ENCODE measurements around the gene RIPPLY2.

The RIPPLY2 gene

GRCh38 chr6:83854001-83854501 lies 891 bp downstream of the RIPPLY2 start:
- Histone ChIP-seq H3K9me3 (ENCODE audit: insufficient read depth, low read length, severe bottlenecking) (no peaks in the 10 kb centered on the region), H3K36me3 (ENCODE audit: insufficient read depth, low read length) (no peaks in the 10 kb centered on the region), H3K79me2 (ENCODE audit: insufficient read depth, low read length) (no peaks in the 10 kb centered on the region), H3K9ac (ENCODE audit: low read depth, low read length) (no peak overlapping the region), H3K4me2 (ENCODE audit: insufficient read depth, low read length) (no peak overlapping the region), H3K27ac (ENCODE audit: low read length) (no peak overlapping the region), H4K20me1 (ENCODE audit: insufficient read depth, low read length) (no peaks in the 10 kb centered on the region; the same call in 1 of the 2 replicates), H3K4me3 (ENCODE audit: low read depth in 1 of 2, low read length in 2 of 2) (no peak overlapping the region), H3K4me1 (ENCODE audit: insufficient read depth, low read length) (peaks cover 6% of the 10 kb centered on the region), H2AFZ (ENCODE audit: low read depth, low read length) (no peak overlapping the region), H3K27me3 (ENCODE audit: insufficient read depth, low read length, poor library complexity) (no peaks in the 10 kb centered on the region)
- ATAC-seq (ENCODE audit: insufficient read depth, low read depth) (no peak), DNase-seq (no peak)
- TF ChIP-seq CTCF (IDR thresholded peaks at IDR 0.05; ENCODE audit: borderline replicate concordance, extremely low read depth, low read length, poor library complexity, severe bottlenecking) = no peak
- TF ChIP-seq EZH2 (IDR thresholded peaks at IDR 0.05; ENCODE audit: borderline replicate concordance, low read depth, low read length, severe bottlenecking) = no peak

- no peaks in the 10 kb centered on the region; the same call in 1 of the 2 replicates for H4K20me1 ChIP-seq (ENCODE audit: insufficient read depth, low read length)
- H3K9ac ChIP-seq (ENCODE audit: low read depth, low read length) = no peak overlapping the region
- no peak overlapping the region for H2AFZ ChIP-seq (ENCODE audit: low read depth, low read length)
- no peaks in the 10 kb centered on the region for H3K36me3 ChIP-seq (ENCODE audit: insufficient read depth, low read length)
- no peaks in the 10 kb centered on the region for H3K9me3 ChIP-seq (ENCODE audit: insufficient read depth, low read length, severe bottlenecking)
- no peak overlapping the region for H3K27ac ChIP-seq (ENCODE audit: low read length)
- H3K79me2 ChIP-seq (ENCODE audit: insufficient read depth, low read length) = peaks cover 2% of the 10 kb centered on the region
- no peak overlapping the region for H3K4me2 ChIP-seq (ENCODE audit: insufficient read depth, low read length)
- DNase-seq (no peak), ATAC-seq (ENCODE audit: insufficient read depth, low read depth) (no peak)
- peaks cover 8% of the 10 kb centered on the region for H3K4me1 ChIP-seq (ENCODE audit: insufficient read depth, low read length)
- TF ChIP-seq EZH2 (IDR thresholded peaks at IDR 0.05; ENCODE audit: borderline replicate concordance, low read depth, low read length, severe bottlenecking) (no peak), CTCF (IDR thresholded peaks at IDR 0.05; ENCODE audit: borderline replicate concordance, extremely low read depth, low read length, poor library complexity, severe bottlenecking) (no peak)
- H3K4me3 ChIP-seq (ENCODE audit: low read depth in 1 of 2, low read length in 2 of 2) = no peak overlapping the region
- no peaks in the 10 kb centered on the region for H3K27me3 ChIP-seq (ENCODE audit: insufficient read depth, low read length, poor library complexity)
Observed at GRCh38 chr6:83854766-83855165, 1.6 kb downstream of the RIPPLY2 start.

GRCh38 chr6:83859410-83860358 lies 6.5 kb downstream of the RIPPLY2 start, which contains the start of gene CYB5R4:
TSS of gene CYB5R4 (plus strand) at chr6:83859689. CDS start at chr6:83859783, 94 bp downstream.
- Histone ChIP-seq H3K9ac (ENCODE audit: low read depth, low read length) (peak within 1 kb of the TSS; percentile 62), H3K9me3 (ENCODE audit: insufficient read depth, low read length, severe bottlenecking) (no peaks in the 10 kb centered on the region), H3K79me2 (ENCODE audit: insufficient read depth, low read length) (peaks cover 36% of the 10 kb centered on the region), H3K4me1 (ENCODE audit: insufficient read depth, low read length) (peaks cover 25% of the 10 kb centered on the region), H3K4me3 (ENCODE audit: low read depth in 1 of 2, low read length in 2 of 2) (peak within 1 kb of the TSS; percentile 65 to 98), H3K4me2 (ENCODE audit: insufficient read depth, low read length) (peak within 1 kb of the TSS; percentile 97), H3K27me3 (ENCODE audit: insufficient read depth, low read length, poor library complexity) (no peaks in the 10 kb centered on the region), H2AFZ (ENCODE audit: low read depth, low read length) (peak within 1 kb of the TSS; percentile 98), H4K20me1 (ENCODE audit: insufficient read depth, low read length) (peaks cover 3% of the 10 kb centered on the region), H3K36me3 (ENCODE audit: insufficient read depth, low read length) (peaks cover 7% of the 10 kb centered on the region; the same call in 1 of the 2 replicates), H3K27ac (ENCODE audit: low read length) (peak within 1 kb of the TSS; percentile 77)
- peak; percentile 97 for ATAC-seq (ENCODE audit: insufficient read depth, low read depth)
- DNase-seq = peak; percentile 96
- TF ChIP-seq CTCF (IDR thresholded peaks at IDR 0.05; ENCODE audit: borderline replicate concordance, extremely low read depth, low read length, poor library complexity, severe bottlenecking) = peak; percentile 57
- no peak for TF ChIP-seq EZH2 (IDR thresholded peaks at IDR 0.05; ENCODE audit: borderline replicate concordance, low read depth, low read length, severe bottlenecking)

Data from DND-41 (cell line).